GM18861 (cell line): ENCODE data around the gene RBMS3.

Experiments
- ATAC-seq: cut with Tn5 transposase; IDR thresholded peaks from one replicate; pipeline ENCODE4 v1.9.1; 2021; ENCODE audit not compliant: unreplicated experiment

Gene RBMS3

DNA sequence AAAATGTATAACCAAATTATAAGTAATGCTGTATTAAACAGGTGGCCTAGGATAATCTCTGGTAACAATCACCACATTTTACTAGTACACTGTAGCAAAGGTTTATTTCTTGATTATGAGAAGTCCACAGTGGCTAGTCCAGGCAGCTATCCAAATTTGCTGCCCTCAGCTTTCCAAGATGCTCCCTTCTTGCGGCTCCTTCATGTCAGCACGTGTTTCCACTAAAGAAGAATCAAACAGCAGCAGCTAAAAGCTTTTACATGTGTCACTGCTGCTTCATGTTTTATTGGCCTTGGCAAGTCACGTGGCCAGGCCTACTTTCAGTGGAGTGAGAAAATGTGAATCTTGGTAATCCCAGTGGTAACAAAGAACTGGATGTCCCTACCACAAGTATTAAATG lies 5.6 kb upstream of the RBMS3 start:
- ATAC-seq = no peak

DNA sequence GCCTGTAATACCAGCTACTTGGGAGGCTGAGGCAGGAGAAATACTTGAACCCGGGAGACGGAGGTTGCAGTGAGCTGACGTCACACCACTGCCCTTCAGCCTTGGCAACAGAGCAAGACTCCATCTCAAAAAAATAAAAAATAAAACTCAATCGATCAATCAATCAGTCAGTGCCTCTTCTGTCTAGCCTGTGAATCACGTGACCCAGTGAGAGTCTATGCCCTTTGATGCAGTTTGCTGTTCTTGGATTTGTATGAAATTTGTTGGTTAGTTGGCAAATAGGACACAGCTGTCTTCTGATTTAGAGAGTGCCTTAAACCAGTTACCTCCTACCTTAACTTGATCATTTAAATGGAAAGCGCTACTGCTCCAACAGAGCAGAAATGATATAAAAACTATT lies 3.6 kb upstream of the RBMS3 start:
- ATAC-seq = no peak

DNA sequence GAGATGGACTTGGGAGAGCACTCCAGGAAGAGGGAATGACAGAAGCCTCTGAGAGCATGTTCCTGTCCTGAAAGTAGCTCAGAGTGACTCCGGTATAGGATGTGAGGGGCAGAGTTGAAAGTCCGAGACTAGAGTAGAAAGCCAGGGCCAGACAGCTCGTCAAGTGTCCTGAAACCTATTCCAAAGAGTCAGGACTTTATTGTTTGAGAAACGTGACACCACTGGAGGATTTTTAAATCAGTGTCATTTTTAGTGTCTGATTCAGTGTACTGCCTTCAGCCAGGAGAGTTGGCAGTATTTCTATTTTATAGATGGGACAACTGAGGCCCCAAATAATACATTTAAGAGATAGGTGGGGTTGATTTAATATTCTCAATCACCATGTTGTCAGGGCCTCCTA lies 1.6 kb upstream of the RBMS3 start:
- no peak for ATAC-seq

DNA sequence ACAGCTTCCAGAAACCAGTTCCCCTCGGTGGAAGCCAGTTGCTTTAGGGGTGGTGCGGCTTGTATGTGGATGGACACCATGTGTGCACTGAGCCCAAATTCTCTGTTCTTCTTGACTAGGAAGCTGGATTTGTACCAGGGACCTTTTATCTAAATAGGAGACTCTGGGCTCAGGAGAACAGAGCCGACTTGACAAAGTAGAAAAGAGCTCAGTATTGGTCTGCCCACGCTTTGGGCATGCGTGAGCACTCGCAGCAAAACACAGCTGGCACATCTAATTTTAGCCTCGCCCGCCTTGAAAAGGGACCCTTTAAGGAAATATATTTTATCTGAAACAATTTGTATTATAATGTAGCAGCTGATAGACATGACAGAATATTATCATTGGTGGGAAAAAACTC lies 1.1 kb upstream of the RBMS3 start:
- ATAC-seq = no peak

DNA sequence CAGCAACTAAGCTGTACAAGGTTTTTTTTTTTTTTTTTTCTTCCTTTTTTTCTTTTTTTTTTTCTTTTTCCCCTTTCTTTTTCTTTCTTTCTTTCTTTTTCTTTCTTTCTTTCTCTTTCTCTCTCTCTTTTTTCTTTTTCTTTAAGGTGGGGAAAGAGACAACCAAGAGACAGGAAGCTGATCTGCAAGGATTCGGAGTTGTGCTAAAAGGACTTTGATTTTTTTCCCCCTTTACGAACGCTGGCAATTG lies 148 bp downstream of the RBMS3 start:
- no peak for ATAC-seq

DNA sequence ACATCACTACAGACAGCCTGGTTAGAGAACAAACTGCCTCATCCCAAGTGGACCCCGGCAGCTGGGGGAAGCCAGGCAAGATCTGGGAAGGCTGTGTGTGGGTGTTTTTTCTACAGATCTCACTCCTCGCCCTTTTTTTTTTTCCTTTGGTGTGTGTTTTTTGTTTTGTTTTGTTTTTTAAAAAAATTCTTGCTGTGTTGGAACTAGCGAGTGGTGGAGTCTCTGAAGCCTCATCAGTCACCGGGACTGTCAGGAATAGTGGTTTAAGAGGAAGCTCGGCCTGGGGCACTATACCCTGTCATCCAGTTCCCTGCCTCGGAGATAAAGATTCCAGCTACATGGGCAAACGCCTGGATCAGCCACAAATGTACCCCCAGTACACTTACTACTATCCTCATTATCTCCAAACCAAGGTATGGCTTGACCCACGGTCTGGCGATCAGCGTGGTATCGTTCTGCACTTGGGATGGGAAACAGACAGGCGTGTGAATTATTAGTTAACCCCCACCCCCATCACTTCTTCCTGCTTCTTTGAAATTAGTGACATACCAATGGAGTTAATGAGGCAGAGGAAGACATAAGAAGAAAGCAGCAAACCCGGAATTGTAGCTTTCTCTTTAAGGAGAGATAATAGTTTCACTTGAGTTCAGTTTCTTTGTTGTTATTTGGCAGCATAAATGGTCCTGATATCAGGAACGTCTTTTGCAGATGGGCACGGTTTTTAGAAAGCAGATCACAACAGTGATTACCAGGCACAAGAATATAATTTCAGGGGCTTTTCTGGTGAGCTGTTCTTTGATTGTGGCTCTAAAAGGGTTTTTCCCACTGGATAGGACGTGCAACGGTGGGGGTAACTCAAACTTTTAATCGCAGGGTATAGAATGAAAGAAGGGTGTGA lies 722 bp downstream of the RBMS3 start:
- ATAC-seq = peak; percentile 54

DNA sequence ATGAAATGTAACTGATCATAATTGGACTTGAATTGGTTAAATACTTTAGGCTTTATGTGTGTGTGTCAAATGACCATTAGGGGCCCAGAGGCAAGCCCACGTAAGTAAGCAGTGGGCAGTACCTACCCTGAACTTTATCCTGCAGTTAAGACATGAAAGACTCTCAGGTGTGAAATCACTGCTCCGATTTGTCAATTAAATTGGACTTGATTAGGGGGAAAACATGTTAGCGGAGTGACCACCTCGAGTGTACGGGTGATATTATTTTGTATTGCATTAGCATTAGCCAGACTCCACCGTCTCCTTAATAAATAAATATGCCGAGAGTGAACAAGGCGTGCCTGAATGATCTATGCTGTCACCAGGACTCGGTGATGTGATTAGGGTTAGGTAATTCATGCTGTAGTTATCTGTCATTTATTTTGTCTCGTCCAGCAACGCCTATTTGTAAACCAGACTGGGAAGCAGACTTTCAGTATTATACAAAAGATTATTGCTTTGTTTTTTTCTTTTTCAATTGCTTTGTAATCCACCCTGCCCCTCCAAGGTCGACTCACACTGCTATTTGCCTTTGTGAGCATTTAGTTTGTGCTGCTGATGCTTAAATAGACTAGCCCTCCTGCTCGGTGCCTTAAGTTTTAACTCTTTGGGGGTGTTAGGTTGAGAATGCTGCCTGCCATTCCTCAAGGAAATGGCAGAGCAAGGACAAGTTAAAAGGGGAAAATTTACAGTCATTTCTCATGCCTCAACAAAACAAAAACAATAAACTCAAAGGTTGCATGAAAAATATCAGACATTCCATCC lies 1.8 kb downstream of the RBMS3 start:
- peak; percentile 2 for ATAC-seq

DNA sequence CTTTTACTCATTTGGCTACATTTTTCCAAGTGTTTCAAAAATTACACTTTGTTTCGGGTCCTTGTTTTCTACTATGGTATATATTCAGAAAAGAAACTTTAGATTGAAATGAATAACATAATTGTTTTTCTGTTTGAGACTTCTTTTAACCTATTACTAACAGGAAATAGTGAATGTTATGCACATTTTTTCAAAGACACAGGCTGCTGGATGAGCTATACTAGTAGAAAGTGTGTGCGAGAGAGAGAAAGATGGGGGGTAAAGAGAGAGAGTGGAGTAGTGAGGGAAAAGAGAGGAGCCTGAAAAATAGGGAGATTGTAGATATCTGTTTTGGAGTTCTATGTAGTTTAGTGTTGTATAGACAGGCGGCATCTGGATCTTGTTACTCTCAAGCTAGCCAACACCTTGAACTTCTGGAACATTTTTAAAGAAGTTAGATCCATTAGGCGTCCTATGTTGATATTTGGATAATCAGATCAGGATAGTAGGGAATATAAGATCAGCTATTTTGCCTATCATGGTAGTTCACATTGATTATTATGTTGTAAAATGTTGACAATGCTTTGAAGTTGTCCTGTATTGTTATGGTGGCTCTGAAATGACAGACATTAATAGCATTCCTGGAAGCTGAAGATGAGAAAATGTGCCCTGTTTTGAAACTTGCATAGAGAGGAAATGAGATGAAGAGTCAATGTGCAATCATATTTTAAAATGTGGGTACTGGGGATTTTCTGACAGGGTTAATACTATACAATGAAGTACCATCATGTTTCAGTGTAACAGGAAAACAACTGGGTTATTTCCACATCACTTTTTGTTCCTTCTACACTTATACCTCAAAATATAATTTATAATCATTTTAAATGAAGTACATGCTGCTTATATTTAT lies 2.6 kb downstream of the RBMS3 start:
- ATAC-seq = no peak

DNA sequence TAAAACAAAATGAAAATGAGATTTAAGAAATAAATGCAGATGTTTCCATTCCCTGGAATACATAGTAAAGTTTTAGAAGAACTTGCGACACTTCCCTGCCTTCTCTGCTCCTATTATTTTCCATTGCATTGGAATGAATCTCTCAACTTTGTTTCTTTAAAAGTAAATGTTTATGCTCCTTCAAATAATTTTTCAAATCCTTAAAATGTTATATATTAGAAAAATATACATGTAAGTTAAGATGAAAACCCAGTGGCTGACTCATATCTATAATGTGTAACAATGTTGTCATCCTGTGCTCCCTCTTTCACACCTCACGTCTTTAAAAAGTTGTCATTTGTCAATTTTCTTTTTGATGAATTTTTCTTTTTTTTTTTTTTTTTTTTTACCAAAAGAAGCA lies 3.6 kb downstream of the RBMS3 start:
- no peak for ATAC-seq

DNA sequence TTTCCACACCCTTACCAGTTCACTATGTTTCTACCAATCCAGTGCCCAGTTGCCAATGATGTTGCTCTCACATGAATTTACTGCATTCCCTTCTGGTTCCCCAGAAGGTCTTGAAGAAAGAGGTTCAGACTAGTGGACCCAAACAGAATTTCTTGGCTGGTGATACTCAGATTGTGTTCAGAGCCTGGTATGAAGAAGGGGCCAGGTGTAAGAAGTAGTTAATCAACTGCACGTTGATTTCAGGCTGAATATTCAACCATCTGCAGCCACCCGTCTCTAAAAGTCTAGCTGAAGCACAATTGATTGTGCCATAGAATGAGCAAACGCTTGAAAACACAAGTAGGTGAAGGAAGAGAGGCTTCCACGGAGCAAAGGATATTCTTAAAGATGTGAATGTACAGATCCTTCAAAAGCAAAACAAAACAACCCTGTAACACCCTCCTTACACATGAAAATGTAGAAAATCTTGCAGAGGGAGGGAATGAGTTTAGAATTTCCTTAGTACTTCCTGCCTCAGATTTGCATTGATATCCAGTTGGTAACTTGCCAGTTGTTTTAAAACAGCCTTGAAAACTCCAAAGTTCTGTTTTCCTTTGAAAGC lies 4.7 kb downstream of the RBMS3 start:
- ATAC-seq = no peak

DNA sequence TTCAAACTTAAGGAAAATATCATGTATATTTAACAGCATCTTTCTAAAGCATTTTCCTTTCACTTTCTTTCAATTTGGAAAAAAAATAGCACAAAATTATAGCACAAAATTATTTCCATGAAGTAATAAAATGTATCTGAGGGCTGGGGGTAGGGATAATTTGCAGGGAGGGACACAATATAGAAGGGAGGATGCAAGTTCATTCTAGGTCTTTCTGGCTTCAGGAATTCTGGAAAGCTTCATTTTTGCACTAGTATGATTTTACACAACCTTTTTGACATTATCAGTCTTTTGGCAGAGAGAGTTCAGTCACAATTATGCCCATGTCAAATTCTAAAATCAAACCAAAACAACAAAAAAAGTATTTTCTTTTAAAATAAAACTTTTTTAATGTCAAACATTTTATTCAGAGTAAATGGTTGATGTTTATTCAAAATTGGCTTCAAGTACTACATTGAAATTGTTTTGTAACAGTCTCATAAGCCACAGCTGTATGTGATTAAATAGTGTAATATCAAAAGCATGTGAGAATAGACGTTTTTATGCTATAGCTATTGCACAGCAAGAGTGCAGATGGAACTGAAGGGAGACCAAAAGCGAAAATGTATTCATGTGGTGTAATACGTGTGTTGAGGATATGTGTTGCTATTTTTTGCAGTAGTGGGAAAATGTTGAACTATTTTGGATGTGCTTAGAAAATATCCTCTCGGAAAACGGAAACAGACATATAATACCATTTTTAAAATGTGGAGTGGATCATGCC lies 5.8 kb downstream of the RBMS3 start:
- ATAC-seq = no peak

DNA sequence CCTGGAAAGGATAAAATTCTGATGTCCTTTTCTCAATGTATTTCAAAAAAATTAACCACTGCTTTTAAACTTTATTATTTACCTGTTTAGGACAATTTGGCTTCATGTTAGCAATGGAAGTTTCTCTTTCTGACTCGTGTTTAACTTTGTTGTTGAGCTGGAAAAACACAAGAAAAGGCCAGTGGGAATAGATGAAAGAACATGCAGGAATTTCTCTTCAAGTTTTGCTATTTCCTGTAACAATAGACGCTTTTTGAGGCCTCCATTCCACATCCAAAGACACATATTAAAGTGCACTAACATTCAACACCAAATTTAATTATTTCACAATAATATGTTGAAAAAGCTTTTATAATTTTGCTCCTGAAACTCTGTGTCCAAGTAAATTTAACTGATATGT lies 9.7 kb downstream of the RBMS3 start:
- no peak for ATAC-seq

DNA sequence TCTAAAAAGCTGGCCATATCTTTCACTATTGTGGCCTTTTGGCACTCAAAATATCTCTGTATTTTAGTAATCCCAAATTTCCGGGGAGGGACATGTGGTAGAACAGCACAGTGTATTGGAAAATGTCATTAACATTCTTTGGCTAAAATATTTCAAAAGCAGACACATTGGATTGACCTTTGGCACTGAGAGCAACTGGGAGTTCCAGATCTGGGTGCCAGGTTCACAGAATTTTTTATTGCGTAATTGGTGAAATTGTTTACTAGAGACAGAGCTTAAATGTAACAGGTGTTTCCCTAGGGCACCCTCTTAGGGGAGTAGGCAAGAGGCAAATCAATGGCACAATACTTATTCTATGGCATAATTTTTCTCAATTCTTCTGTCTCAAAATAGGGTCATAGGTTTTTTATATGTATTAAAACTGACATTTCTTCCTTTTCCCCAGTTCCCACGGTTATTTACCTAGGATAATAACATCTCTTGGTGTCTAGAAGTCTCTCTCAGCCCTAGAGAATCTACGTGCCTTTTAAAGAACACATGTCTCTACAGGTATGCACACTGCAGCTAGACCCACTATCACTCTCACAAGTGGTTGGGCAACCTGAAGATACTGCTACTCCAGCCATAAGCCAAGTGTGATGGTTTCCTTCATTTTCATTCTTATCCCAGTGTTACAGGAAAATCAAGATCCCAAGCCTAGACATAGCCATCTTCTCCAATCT lies 10.6 kb downstream of the RBMS3 start:
- ATAC-seq = no peak

DNA sequence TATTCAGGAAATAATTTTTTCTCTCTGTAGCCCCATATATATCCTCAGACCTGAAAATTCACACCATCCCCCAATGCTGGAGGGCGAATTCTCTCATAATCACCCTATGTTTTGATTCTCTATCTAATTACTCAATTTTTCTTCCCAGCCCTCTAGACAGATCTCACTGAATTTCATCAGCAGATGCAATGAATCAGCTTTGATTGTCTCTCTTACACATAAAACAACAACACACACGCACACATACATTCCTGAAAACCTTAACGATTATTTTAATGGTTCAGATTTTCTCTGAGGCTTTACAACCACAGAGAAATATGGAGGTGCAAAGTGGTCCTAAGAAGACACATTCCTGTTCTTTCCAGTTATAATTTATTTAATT lies 11.1 kb downstream of the RBMS3 start:
- ATAC-seq = no peak

DNA sequence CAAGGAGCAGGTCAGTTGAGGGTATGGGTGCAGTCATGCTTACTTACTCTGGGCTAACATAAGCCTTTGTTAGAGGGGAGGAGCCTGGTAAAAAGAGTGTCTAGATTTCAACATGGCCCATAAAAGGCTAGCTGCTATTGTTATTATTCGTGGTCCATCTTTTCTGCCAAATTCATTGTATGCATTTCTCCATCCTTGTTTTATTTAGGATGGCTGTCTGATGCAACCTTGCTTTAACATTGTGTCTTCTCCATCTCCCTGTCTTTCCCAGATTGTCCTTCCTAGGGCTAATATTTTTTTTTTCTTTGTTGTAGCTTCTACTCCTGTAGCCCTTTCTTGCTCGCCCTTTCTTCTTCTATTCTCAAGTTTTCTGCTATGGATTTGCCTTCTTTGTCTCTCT lies 12.6 kb downstream of the RBMS3 start:
- no peak for ATAC-seq

DNA sequence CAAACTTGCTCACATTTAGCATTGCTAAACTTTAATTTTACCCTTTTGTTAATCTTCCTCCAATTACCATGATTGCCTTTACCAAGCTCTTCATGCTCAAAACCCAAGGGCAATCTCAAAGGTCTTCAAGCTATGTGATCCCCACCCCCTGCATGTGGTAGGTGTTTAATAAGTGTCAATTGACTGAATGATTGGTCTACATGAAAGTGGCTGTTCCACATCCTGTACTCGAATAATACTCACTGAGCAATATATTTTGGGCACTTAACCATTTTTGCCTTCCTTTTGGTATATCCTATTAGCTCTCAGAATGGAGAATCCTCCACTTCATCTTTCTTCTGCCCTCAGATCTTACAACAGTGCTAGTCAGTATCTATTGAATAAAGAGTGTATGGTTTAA lies 17.1 kb downstream of the RBMS3 start:
- no peak for ATAC-seq

DNA sequence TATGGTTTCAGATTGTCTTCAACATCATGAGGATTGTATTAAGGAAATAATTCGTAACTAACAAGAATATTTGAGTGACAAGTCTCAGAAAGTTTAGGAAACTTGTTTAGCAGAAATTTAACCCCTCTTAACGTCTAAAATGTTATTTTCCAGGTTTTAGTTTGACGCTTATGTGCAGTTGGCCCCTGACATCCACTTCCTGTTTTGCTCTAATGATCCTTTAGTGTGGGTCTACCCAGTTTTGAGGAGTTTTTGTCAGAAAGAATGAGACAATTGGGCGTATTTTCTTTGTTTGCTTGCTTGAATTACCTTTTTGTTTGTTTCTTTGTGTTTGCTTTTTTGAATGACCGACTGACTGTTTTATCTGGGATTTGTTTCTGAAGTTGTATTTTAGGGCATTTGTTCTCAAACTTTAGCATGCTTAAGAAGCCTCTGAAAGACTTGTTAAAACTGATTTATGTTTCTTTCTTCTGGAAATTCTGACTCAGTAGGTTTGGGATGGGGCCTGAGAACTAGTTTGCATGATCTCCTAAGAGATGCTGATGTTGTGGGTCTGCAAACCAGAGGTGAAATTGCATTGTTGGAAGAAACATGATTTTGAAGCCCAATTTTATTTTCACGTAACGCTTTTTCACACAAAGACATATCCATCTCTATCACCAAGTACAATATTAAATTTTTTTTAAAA lies 20.6 kb downstream of the RBMS3 start:
- no peak for ATAC-seq

DNA sequence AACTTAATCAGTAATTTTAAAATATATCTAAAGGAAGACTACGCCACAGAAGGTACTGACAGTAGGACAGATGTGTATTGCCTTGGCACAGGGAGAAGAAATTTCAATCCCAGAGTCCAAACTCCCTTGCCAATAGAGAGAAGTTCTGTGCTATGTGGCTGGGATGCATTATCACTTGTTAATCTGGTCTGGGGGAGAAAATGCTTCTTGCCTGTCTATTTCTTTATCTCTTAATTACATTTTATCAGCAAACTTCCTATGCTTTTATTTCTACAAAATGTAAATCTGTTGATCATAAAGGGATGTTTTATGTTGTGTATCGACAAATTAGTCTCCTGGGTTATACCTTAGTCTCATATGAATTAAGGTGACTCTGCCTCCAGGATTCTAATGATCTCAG lies 21.7 kb downstream of the RBMS3 start:
- ATAC-seq = no peak

DNA sequence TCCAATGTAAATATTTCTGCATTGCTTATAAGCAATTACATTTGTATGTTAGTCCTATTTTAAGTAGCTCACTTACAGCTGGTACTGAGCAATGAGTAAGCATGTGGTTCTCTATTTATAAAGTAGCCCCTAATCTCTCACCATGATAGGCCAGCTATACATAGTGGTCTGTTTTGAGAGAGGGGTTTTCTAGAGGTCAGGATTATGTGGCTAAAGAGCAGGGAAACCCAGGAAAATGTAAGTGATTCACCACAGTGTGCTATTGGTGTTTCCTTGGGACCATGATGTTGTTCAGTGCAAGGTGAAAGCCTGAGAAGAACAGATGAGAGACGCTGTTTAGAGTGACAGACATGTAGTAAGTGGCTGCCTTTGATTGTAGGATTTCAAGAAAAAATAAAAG lies 26.4 kb downstream of the RBMS3 start:
- ATAC-seq = no peak
